A673 (cell line): ENCODE measurements around the gene MST1.

ENCODE experiments used
- EZH2 ChIP-seq: fragments of 200-600 bp; sonication (generic); IDR thresholded peaks from 2 replicates; pipeline ENCODE4 v1.6.1; 2017; ENCODE audit warnings: borderline replicate concordance, low read depth, mild to moderate bottlenecking, mixed read lengths, antibody characterized with exemption, low read length; ENCODE audit not compliant: poor library complexity, severe bottlenecking
- TF ChIP-seq, protein P1 (sequence below): fragments of 300-800, 200-600 bp; sonication (generic); conservative IDR thresholded peaks from 2 replicates; pipeline ENCODE4 v1.5.1; 2017; ENCODE audit warnings: low read depth, mild to moderate bottlenecking, antibody characterized with exemption, low read length, moderate library complexity, mixed read lengths

DNA sequence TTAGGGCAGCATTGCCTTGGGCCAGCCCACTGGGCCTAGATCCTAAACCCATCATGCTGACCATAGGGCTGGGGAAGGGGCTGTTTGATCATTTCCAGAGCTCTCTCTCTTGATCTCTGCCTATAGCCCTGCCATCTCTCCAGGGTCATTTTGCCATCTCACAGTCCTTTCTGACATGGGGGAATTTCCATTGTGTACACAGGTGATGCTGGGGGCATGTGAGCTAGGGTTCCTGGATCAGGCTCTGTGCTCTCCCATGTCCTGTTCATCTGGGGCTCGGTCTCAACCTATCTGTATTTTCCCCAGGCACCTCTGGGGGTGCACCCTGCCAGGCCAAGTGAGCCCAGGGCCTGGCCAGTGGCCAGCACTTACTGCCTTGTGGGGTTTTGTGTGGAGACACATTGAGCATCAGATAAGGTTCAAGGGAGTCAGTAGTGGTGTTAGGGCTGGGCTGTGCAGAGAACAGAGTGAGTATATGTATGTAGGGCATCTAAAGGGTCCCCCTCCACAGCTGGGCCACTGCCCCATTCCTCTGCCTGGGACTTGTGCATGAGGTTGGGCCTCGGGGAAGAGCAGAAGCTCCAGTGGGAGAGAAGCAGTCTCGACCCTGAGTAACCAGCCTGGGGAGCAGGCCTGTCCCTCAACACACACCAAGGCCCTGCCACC lies 40.8 kb downstream of the MST1 start:
- TF ChIP-seq, protein P1, sequence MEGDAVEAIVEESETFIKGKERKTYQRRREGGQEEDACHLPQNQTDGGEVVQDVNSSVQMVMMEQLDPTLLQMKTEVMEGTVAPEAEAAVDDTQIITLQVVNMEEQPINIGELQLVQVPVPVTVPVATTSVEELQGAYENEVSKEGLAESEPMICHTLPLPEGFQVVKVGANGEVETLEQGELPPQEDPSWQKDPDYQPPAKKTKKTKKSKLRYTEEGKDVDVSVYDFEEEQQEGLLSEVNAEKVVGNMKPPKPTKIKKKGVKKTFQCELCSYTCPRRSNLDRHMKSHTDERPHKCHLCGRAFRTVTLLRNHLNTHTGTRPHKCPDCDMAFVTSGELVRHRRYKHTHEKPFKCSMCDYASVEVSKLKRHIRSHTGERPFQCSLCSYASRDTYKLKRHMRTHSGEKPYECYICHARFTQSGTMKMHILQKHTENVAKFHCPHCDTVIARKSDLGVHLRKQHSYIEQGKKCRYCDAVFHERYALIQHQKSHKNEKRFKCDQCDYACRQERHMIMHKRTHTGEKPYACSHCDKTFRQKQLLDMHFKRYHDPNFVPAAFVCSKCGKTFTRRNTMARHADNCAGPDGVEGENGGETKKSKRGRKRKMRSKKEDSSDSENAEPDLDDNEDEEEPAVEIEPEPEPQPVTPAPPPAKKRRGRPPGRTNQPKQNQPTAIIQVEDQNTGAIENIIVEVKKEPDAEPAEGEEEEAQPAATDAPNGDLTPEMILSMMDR: no peak
- TF ChIP-seq EZH2: no peak
